ENCODE data around the gene PSEN1. TPM values are rescaled to one million over a fixed set of nuclear protein-coding genes. Genes with fewer than 3 reads are reported as not detected.

PSEN1 gene
- total RNA-seq, 2 experiments from 2014 or later = 38.5 to 43.0 TPM

DNA sequence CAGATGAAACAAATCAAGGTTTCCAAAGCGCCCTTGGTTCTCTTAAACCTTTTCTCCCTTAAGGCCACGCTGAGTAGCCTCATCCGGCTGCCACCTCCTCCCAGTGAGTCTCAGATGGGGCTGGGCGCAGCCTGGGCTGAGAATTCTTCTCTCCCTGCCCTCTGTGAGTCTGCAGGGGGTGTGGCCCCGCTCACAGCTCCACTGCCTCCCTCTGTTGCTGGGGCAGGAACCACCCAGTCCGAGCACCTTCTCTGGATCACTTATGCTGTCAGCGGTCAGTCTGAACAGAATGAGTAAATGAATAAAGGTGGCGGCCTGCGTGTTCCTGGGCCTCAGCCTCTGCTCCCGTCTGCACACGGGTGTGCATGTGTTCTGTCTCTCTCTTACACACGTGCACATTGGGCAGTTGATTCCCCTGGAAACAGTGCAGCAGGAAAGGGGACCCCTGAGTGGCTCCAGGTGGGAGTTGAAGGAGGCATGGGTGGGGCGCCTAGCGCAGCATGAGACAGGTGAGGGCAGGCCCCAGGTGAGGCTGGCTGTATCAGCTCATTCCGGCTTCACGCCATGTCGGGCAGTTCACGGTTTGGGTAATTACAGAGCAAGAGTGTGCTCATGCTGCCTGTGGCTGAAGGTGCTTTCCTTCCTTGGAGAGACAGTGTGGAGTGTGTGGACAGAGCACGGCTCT, 105.3 kb downstream of the PSEN1 start:
- DNase-seq (peak; percentile 22), ATAC-seq (ENCODE audit: low read depth) (no peak)
- Mint-ChIP-seq H3K4me1 (peaks cover 30% of the 10 kb centered on the region), H3K9me3 (no peaks in the 10 kb centered on the region), H3K27me3 (peaks cover 61% of the 10 kb centered on the region), H3K36me3 (no peaks in the 10 kb centered on the region), H3K4me3 (no peak overlapping the region), H3K27ac (no peak overlapping the region)
- POLR2A ChIA-PET = no interaction called here

GRCh38 chr14:73242357-73242901, 106.1 kb downstream of the PSEN1 start:
- DNase-seq (no peak), ATAC-seq (ENCODE audit: low read depth) (no peak)
- peaks cover 54% of the 10 kb centered on the region for H3K27me3 Mint-ChIP-seq
- H3K36me3 Mint-ChIP-seq = no peaks in the 10 kb centered on the region
- H3K4me1 Mint-ChIP-seq = peaks cover 30% of the 10 kb centered on the region
- peak overlapping the region; percentile 66 for H3K4me3 Mint-ChIP-seq
- peak overlapping the region; percentile 30 for H3K27ac Mint-ChIP-seq
- POLR2A ChIA-PET = no interaction called here
- H3K9me3 Mint-ChIP-seq = no peaks in the 10 kb centered on the region

GRCh38 chr14:73243341-73243740, 107.0 kb downstream of the PSEN1 start:
- POLR2A ChIA-PET = no interaction called here
- H3K27me3 Mint-ChIP-seq = peaks cover 52% of the 10 kb centered on the region

DNA sequence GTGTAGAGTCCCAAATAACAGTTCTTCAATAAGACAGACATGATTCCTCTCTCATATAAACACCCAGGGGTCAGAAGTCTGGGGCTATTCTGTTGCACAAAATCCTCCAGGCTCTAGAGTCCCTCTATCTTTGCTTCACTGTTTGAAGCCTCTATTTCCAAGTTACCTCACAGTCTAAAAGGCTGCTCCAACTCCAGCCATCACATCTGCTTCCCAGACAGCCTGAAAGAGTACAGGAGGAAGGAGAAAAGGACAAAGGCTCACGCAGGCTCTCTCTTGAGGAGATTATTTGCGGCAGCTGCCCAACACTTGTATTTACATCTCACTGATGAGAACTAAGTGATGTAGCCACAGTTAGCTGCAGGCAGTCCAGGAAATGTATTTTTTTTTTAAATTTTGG, 107.4 kb downstream of the PSEN1 start:
- peaks cover 48% of the 10 kb centered on the region for H3K27me3 Mint-ChIP-seq
- no peak for DNase-seq
- no peaks in the 10 kb centered on the region for H3K9me3 Mint-ChIP-seq
- POLR2A ChIA-PET = no interaction called here
- H3K4me1 Mint-ChIP-seq = peaks cover 39% of the 10 kb centered on the region
- H3K4me3 Mint-ChIP-seq = no peak overlapping the region
- ATAC-seq (ENCODE audit: low read depth) = no peak
- H3K27ac Mint-ChIP-seq = no peak overlapping the region
- no peaks in the 10 kb centered on the region for H3K36me3 Mint-ChIP-seq

More at GRCh38 chr14:73243341-73243740, 107.0 kb downstream of the PSEN1 start:
- H3K27ac Mint-ChIP-seq = no peak overlapping the region
- DNase-seq (peak; percentile 13), ATAC-seq (ENCODE audit: low read depth) (no peak)
- no peak overlapping the region for H3K4me3 Mint-ChIP-seq
- no peaks in the 10 kb centered on the region for H3K36me3 Mint-ChIP-seq
- peaks cover 38% of the 10 kb centered on the region for H3K4me1 Mint-ChIP-seq
- H3K9me3 Mint-ChIP-seq = no peaks in the 10 kb centered on the region

DNA sequence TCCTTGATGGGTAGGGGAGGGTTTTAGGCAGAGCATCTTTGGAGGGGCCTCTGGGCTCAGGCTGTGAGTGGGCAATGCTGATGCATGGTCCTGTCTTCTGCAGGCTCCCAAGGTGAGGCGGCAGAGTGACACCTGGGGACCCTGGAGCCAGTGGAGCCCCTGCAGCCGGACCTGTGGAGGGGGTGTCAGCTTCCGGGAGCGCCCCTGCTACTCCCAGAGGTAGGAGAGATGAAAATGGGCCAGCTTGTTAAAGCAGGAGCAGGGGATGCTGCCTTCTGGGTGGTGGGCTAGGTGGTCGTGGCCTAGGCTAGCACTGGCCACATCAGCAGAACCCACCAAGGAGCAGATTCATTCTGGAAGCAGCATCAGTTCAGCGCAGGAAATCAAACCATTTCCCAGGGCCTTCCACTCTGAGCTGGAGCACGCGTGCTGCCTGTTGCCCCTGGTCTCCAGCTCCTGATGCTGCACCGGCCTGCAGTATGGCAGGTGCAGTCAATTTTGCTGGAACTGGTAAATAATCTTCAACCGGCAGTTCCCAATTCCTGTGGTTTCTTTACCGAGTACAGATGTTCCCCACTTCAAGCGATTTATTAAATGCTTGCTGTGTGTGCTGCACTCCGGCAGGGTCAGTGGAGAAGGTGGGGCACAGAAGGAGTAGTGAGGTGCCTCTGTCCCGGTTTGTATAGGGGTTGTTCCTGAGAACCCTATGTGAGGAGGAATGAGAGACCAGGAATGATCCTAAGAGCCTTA, 108.4 kb downstream of the PSEN1 start:
- Mint-ChIP-seq H3K4me1 (peaks cover 40% of the 10 kb centered on the region), H3K4me3 (peak overlapping the region; percentile 70), H3K27me3 (peaks cover 40% of the 10 kb centered on the region), H3K27ac (no peak overlapping the region), H3K9me3 (no peaks in the 10 kb centered on the region), H3K36me3 (no peaks in the 10 kb centered on the region)
- DNase-seq (no peak), ATAC-seq (ENCODE audit: low read depth) (no peak)
- POLR2A ChIA-PET = interaction anchor here (0.5 to 0.6 kb wide), 3 partner anchors 19 to 793 kb away, joined by 3 to 4 read pairs (median 3); no protein-coding TSS in a partner anchor

GRCh38 chr14:73245480-73246325, 109.4 kb downstream of the PSEN1 start:
- ATAC-seq (ENCODE audit: low read depth) = peak; percentile 77
- H3K4me3 Mint-ChIP-seq = peak overlapping the region; percentile 80
- H3K9me3 Mint-ChIP-seq = no peaks in the 10 kb centered on the region
- H3K27ac Mint-ChIP-seq = no peak overlapping the region
- no peaks in the 10 kb centered on the region for H3K36me3 Mint-ChIP-seq
- DNase-seq = peak; percentile 72
- peaks cover 40% of the 10 kb centered on the region for H3K4me1 Mint-ChIP-seq
- POLR2A ChIA-PET = interaction anchor here (0.5 to 0.6 kb wide), 3 partner anchors 16 to 794 kb away, joined by 3 read pairs; no protein-coding TSS in a partner anchor
- H3K27me3 Mint-ChIP-seq = peaks cover 36% of the 10 kb centered on the region

GRCh38 chr14:73246387-73247150, 110.3 kb downstream of the PSEN1 start:
- no peaks in the 10 kb centered on the region for H3K9me3 Mint-ChIP-seq
- H3K27ac Mint-ChIP-seq = no peak overlapping the region
- POLR2A ChIA-PET = interaction anchor here (0.6 kb wide), 3 partner anchors 8 to 24 kb away, joined by 3 read pairs; no protein-coding TSS in a partner anchor
- peaks cover 27% of the 10 kb centered on the region for H3K27me3 Mint-ChIP-seq
- peaks cover 36% of the 10 kb centered on the region for H3K4me1 Mint-ChIP-seq
- no peak for ATAC-seq (ENCODE audit: low read depth)
- H3K36me3 Mint-ChIP-seq = no peaks in the 10 kb centered on the region
- peak overlapping the region; percentile 80 for H3K4me3 Mint-ChIP-seq
- no peak for DNase-seq

- POLR2A ChIA-PET = no interaction called here
- H3K27me3 Mint-ChIP-seq = peaks cover 18% of the 10 kb centered on the region
- H3K4me1 Mint-ChIP-seq = peaks cover 26% of the 10 kb centered on the region
- H3K4me3 Mint-ChIP-seq = peak overlapping the region; percentile 28
- no peak for DNase-seq
- no peaks in the 10 kb centered on the region for H3K9me3 Mint-ChIP-seq
- H3K27ac Mint-ChIP-seq = peak overlapping the region; percentile 46
- H3K36me3 Mint-ChIP-seq = no peaks in the 10 kb centered on the region
- ATAC-seq (ENCODE audit: low read depth) = no peak
These were observed 112.0 kb downstream of the PSEN1 start for GRCh38 chr14:73248108-73248868.

GRCh38 chr14:73249108-73249507, 112.8 kb downstream of the PSEN1 start:
- Mint-ChIP-seq H3K27me3 (peaks cover 11% of the 10 kb centered on the region), H3K27ac (no peak overlapping the region), H3K4me3 (no peak overlapping the region), H3K36me3 (no peaks in the 10 kb centered on the region), H3K4me1 (peaks cover 20% of the 10 kb centered on the region), H3K9me3 (no peaks in the 10 kb centered on the region)
- DNase-seq (no peak), ATAC-seq (ENCODE audit: low read depth) (no peak)
- POLR2A ChIA-PET = no interaction called here

- H3K4me1 Mint-ChIP-seq = peaks cover 20% of the 10 kb centered on the region
- no peaks in the 10 kb centered on the region for H3K36me3 Mint-ChIP-seq
- no peaks in the 10 kb centered on the region for H3K9me3 Mint-ChIP-seq
- H3K4me3 Mint-ChIP-seq = no peak overlapping the region
- peaks cover 6% of the 10 kb centered on the region for H3K27me3 Mint-ChIP-seq
- H3K27ac Mint-ChIP-seq = peak overlapping the region; percentile 63
- ATAC-seq (ENCODE audit: low read depth) (no peak), DNase-seq (no peak)
- POLR2A ChIA-PET = no interaction called here
These were observed 113.4 kb downstream of the PSEN1 start for GRCh38 chr14:73249564-73250316.

GRCh38 chr14:73250317-73250713, 114.0 kb downstream of the PSEN1 start:
- ATAC-seq (ENCODE audit: low read depth) (no peak), DNase-seq (no peak)
- no peaks in the 10 kb centered on the region for H3K9me3 Mint-ChIP-seq
- H3K4me1 Mint-ChIP-seq = peaks cover 20% of the 10 kb centered on the region
- no peak overlapping the region for H3K4me3 Mint-ChIP-seq
- peaks cover 6% of the 10 kb centered on the region for H3K27me3 Mint-ChIP-seq
- POLR2A ChIA-PET = no interaction called here
- H3K27ac Mint-ChIP-seq = no peak overlapping the region
- no peaks in the 10 kb centered on the region for H3K36me3 Mint-ChIP-seq
